ENCODE results near the gene DYNC1I1.

DYNC1I1 gene

DNA sequence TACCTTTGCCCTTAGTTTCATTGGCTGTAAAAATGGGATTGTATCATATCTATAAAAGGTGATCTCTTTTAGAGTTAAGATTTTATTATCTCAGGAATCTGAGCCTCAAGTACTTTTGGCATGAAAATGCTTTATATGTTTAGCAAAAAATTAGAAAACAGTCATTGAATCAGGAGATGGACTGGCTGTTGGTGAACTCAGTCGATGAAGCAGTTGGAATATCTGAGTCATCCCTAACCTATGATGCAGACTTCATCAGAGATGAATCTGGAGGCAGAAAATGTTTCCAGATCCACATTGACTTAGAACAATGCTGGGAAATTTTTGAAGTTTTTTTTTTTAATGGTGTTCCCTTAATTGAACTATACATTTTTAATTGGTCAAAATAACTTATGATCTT, 321.1 kb downstream of the DYNC1I1 start:
- DNase-seq = no peak

DNA sequence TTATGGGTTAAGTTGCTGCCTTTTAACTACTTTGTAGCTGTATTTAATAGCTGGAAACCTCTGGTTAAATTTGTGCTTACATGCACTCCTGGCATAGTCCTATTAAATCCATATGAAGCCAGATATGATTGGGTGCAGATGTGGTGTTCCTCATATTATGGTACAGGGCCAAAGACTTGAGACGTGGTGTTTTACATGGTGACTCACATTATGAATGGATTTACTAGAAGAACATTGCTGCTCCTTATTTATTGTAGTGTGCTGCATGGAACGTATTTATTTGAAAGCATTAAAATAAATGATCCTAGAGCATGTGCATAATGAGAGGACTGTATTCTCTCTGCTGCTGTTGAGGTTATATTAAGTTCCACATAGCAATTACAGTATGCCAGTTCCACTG, 325.5 kb downstream of the DYNC1I1 start:
- no peak for DNase-seq

DNA sequence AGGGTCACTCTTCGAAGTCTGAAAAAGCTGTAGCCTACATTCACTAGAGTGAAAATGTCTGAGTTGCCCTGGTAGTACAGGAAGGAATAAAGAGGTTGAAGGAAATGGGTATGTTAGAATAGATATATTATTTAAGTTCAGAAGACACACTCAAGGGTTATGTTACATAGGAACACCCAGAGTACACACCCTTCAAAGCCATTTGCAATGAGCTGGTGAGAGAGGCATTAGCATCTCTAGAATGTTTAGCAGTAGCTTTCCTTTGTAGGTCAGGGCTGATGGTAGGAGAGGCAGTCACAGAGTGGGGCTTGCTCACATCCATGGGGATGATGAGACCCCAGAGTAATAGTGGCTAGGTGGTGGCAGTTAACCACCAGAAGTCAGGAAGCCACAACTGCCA, 328.4 kb downstream of the DYNC1I1 start:
- DNase-seq = no peak

DNA sequence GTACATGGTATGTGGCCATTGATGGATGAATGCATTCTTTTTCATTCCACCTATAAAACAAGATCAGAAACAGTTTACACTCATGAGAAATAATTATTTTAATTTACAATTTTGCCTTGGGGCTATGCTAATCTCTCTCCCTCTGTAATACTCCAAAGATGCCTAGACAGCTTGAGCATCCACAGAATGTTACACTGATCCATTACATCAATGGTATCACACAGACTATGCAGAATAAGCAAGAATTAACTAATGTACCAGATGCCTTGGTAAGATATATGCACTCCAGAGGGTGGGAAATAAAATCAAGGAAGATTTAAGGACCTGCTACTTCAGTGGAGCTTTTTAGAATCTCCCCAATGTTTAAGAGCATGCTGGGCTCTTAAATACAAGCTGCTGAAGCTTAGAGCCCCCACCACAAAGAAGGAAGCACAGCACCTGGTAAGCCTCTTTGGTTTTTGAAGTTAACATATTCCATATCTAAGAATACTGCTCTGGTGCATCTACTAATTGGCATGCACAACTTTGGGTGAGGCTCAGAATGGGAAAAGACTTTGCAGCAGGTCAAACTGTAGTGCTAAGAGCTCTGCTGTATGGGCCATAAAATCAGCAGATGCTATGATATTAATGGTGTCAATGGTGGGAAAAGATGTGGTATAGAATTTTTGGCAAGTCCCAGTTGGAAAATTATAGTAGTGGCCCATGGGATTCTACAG, 329.9 kb downstream of the DYNC1I1 start:
- DNase-seq = no peak

- DNase-seq = no peak
Measured at GRCh38 chr7:96104984-96105383, 332.6 kb downstream of the DYNC1I1 start.

DNA sequence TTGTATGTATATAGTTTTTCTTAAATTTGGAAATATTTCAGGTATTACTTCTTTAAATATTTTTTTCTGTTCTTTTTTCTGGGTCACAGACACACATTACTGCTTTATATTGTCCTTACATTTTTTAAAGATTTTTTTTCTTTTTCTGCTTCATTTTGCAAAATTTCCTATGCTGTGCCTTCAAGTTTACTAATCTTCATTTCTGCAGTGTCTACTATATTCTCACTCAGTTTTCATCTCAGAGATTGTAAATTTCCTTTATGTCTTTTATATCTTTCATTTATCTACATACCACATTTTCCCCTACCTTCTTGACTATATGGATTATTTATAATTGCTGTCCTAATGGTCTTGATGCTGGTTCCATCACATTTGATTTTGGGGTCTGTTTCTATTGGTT, 339.1 kb downstream of the DYNC1I1 start:
- DNase-seq = no peak

GRCh38 chr7:96114190-96114589, 341.8 kb downstream of the DYNC1I1 start:
- DNase-seq = no peak

DNA sequence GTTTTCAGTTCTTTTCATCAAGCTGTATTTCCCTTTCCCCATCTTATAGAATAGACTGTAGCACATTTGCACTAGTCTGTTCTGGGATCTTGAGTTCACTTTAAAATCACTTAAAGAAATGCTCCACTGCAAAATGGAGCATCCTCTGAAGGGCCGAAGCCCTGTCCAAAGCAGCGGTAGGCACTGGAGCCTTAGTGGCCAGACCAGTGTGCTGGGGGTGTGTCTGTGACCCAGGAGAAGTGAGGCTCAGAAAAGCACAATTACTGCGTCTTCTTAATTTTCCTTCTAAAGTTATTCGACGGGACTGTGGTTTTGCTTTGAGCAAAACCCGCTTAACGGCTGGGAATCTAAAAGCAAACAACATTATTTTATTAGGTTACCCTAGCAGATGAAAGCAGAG, 343.8 kb downstream of the DYNC1I1 start:
- DNase-seq = no peak

- DNase-seq = no peak
Measured at GRCh38 chr7:96118449-96119001, 346.2 kb downstream of the DYNC1I1 start.

- no peak for DNase-seq
Measured at GRCh38 chr7:96120445-96121225, 348.3 kb downstream of the DYNC1I1 start.

GRCh38 chr7:96121752-96122151, 349.4 kb downstream of the DYNC1I1 start:
- no peak for DNase-seq

GRCh38 chr7:96122746-96123145, 350.4 kb downstream of the DYNC1I1 start:
- no peak for DNase-seq

DNA sequence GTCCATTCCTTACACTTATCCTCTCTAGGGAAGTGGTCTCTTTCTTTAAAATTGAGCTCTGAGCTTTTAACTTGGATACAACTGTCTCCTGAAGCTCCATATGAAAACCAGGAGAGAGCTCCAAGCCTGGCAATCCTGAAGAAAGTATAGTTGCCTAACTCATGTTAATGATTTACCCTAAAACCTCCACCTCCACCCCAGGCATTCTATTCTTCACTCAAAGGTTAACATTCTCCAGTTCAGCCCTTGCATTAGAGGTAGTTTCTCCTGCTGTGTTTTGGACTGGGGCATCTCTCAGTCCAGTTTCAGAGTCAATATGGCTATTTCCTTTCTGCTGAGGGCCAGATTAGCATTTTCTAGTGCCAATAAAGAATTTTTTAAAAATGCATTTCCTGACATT, 354.0 kb downstream of the DYNC1I1 start:
- DNase-seq = no peak

DNA sequence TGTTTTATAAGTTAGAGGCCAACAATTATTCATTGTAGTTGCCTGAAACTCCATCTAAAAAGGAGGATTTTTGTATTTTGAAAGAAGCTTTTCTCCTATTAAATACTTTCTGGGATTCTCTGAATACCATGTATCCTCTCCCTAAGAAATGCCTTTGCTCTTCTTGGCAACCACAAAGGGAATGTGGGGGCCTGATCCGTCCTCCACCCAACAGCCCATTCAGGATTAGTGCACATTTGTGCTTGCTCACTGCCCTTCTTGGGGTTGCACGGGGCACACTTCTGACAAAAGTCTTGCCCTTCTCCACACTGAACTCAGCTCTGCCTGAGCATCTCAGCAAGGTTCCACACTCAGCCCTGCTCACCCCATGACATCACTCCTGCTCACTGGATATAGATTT, 355.4 kb downstream of the DYNC1I1 start:
- DNase-seq = no peak

- DNase-seq = no peak
Measured at GRCh38 chr7:96131525-96131924, 359.2 kb downstream of the DYNC1I1 start.

DNA sequence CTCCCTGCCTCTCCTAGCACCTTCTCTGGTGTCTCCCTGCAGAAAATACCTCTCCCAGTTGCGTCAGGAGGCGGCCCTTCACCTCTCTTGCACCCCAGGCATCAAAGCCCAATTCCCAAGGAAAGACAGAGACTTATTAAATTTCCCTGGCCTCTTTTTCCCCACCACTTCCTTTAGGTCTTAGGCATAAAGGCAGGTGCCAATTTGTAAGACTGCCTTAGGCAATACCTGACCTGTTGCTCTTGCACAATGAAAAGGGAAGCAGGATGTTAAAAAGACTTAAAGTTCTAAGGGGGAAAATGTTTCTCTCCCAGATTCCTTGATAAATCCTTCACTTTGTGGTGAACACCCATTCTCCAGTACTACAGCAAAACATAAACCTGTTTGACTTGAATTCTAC, 362.9 kb downstream of the DYNC1I1 start:
- no peak for DNase-seq

- no peak for DNase-seq
Measured at GRCh38 chr7:96136600-96137239, 364.4 kb downstream of the DYNC1I1 start.

DNA sequence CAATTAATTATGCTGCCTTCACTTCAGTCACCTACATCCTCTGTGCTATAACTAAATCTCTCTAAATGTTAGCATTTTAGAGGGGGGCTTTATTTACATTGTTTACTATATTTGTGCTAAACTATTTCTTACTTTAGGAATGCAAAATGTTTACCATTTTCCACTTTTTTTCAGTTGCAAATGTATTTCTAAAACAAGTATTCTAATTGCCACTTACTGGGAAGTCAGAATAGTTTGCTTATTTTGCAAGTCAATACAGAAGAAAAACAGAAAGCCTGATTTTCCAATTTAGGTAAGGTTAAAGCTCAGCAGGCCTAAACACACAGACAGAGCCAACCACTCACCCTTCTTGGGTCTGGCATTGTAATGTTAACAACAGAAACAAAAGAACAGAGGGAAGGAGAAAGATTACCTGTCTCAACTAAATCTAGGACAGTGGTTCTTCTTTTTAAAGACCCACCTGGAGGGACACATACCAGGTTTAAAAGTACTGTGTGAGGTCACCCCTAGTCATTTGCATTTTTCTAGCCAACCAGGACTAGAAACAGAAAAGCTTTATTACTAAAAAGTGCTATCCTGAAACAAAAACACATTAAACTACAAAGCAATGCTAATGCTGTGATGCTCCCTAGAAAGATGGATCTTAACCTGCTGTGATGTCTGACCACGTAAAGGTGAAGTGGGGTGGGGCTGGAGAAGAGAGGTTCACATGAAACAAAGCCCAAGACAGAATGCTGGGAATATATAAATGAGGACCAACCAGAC, 371.3 kb downstream of the DYNC1I1 start:
- DNase-seq = no peak

GRCh38 chr7:96144260-96144526, 371.8 kb downstream of the DYNC1I1 start:
- no peak for DNase-seq
